Kidney (tissue), 14 donors: Measurements from ENCODE around the gene RNGTT. TPM values are rescaled to one million over a fixed set of nuclear protein-coding genes. Genes with fewer than 3 reads are reported as not detected.

Experiments
- DNase-seq, 5 donors: peaks; one replicate each; pipeline ENCODE4 v3.0.0-alpha.2; 2013 to 2020
- FAIRE-seq: peaks from 2 replicates; lab custom pipeline; 2012; peaks lifted over from hg19 to GRCh38; lab: Jason Lieb, UNC
- H3K27ac ChIP-seq, 2 donors: one replicate each; pipeline ENCODE4 v1.7.0; 2013; ENCODE audit warnings: low read depth in 2 of 2, low read length in 2 of 2, inconsistent platforms in 1 of 2
- H3K27me3 ChIP-seq: one replicate; pipeline ENCODE4 v1.7.1; 2013; ENCODE audit warnings: low read length, inconsistent platforms; ENCODE audit not compliant: control insufficient read depth, insufficient read depth
- H3K36me3 ChIP-seq, 3 donors: one replicate each; pipeline versions ENCODE4 v1.7.0 to v1.7.1; 2013; ENCODE audit warnings: low read length in 3 of 3, control low read depth in 1 of 3, inconsistent platforms in 1 of 3; ENCODE audit not compliant: insufficient read depth in 3 of 3, control insufficient read depth in 2 of 3
- H3K4me1 ChIP-seq, 3 donors: one replicate each; pipeline versions ENCODE4 v1.7.0 to v1.7.1; 2013; ENCODE audit warnings: low read length in 3 of 3, inconsistent platforms in 1 of 3, low read depth in 1 of 3; ENCODE audit not compliant: control insufficient read depth in 2 of 3, insufficient read depth in 2 of 3
- H3K4me3 ChIP-seq, 3 donors: one replicate each; pipeline versions ENCODE4 v1.7.0 to v1.8.1; 2013; ENCODE audit warnings: low read length in 3 of 3, control low read depth in 1 of 3, inconsistent platforms in 1 of 3
- H3K9ac ChIP-seq, 3 donors: one replicate each; pipeline versions ENCODE4 v1.7.0 to v1.7.1; 2013; ENCODE audit warnings: low read length in 3 of 3, control low read depth in 1 of 3, inconsistent platforms in 1 of 3
- H3K9me3 ChIP-seq, 3 donors: one replicate each; pipeline versions ENCODE4 v1.7.0 to v1.7.1; 2013; ENCODE audit warnings: low read length in 3 of 3, control low read depth in 1 of 3, inconsistent platforms in 1 of 3; ENCODE audit not compliant: control insufficient read depth in 2 of 3, insufficient read depth in 1 of 3
- CTCF ChIP-seq: IDR thresholded peaks from 3 replicates; pipeline ENCODE4 v1.5.1; 2012; ENCODE audit warnings: mild to moderate bottlenecking, moderate library complexity, borderline replicate concordance; ENCODE audit not compliant: insufficient read depth; ENCODE audit errors: extremely low read depth
- intact Hi-C: fragments of 100-400 bp; cut with DNase I; formaldehyde crosslinking; loops from one replicate; pipeline ENCODE4 v1.11.1; 2022
- polyA plus RNA-seq: library from polyadenylated mRNA; stranded (reverse); fragments of 350-450 nt; fragmentation: Illumina TruSeq; extraction: RNeasy Lipid Tissue Mini Kit (QIAGEN cat#74804); gene quantifications from one replicate; pipeline ENCODE4 v1.2.3, GENCODE V29; 2014; ENCODE audit warnings: low read depth, low replicate concordance; ENCODE audit not compliant: insufficient read depth
- total RNA-seq: library from RNA; stranded (reverse); fragmentation: NEBNext Ultra II Directional; extraction: Animal tissue kit (Norgen Biotek cat#: 25700); gene quantifications from one replicate; pipeline ENCODE4 v1.2.1, GENCODE V29; 2021
- donor health status: control.
- donor health status: control.
- donor health status: control.
- donor health status: control.
- donor health status: control.
- donor health status: DM: yes; HTN: yes; CAD: no.
- donor health status: Normal renal cell carcinoma (clear cell type).

The RNGTT gene
- total and polyA plus RNA-seq, 2 donors from 2014 or later = 5.4 to 13.8 TPM

GRCh38 chr6:88870717-88871330 is 92.6 kb downstream of the RNGTT start:
- FAIRE-seq (peak; percentile 97), DNase-seq (peak in 3 of 5 donors; percentile 41 to 86 (median 74))
- Histone ChIP-seq H3K4me3 (no peak overlapping the region), H3K27me3 (no peaks in the 10 kb centered on the region), H3K9ac (no peak overlapping the region), H3K36me3 (no peaks in the 10 kb centered on the region), H3K9me3 (no peaks in the 10 kb centered on the region), H3K27ac (no peak overlapping the region), H3K4me1 (peaks cover 0 to 9% (median 3%) of the 10 kb centered on the region in 3 donors)
- intact Hi-C loops = no loop called here
- TF ChIP-seq CTCF = peak; percentile 61

GRCh38 chr6:88869263-88870020 is 94.0 kb downstream of the RNGTT start:
- Histone ChIP-seq H3K4me3 (no peak overlapping the region), H3K9ac (no peak overlapping the region), H3K27ac (no peak overlapping the region), H3K36me3 (no peaks in the 10 kb centered on the region), H3K4me1 (peaks cover 0 to 9% (median 3%) of the 10 kb centered on the region in 3 donors), H3K9me3 (no peaks in the 10 kb centered on the region), H3K27me3 (no peaks in the 10 kb centered on the region)
- DNase-seq (peak in 2 of 5 donors; percentile 12 to 25), FAIRE-seq (no peak)
- intact Hi-C loops = no loop called here
- no peak for TF ChIP-seq CTCF

GRCh38 chr6:88867841-88868731 is 95.3 kb downstream of the RNGTT start:
- Histone ChIP-seq H3K27me3 (no peaks in the 10 kb centered on the region), H3K4me3 (no peak overlapping the region), H3K9me3 (no peaks in the 10 kb centered on the region), H3K4me1 (peaks cover 0 to 9% (median 3%) of the 10 kb centered on the region in 3 donors), H3K9ac (no peak overlapping the region), H3K36me3 (no peaks in the 10 kb centered on the region), H3K27ac (no peak overlapping the region)
- FAIRE-seq (no peak), DNase-seq (peak in 2 of 5 donors; percentile 11 to 28)
- no peak for TF ChIP-seq CTCF
- intact Hi-C loops = no loop called here
